Measurements from ENCODE around the gene BIRC7.

The BIRC7 gene

DNA sequence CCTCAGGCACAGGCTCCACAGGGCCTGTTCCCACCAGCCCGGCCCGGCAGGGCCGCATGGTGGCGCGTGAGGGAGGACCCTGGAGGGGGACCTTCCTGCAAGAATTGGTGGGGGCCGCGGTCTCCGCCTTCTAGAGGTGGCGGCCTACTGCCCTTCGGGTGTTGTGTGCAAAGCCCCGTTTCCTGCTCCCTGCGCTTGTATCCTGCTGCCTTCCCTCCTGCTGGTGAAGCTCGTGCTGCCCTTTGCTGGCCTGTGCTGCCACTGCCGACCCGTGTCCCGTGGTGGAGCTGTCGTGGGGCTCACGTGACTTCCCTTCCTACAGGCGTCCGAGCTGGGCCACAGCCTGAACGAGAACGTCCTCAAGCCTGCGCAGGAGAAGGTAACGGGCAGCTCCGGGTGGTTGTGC lies 48.8 kb downstream of the BIRC7 start:
- Histone ChIP-seq H3K36me3 (ENCODE audit: control insufficient read depth in 5 of 5, insufficient read depth in 5 of 5, low read length in 5 of 5) (peaks cover 0 to 93% (median 82%) of the 10 kb centered on the region in 5 donors), H3K4me3 (ENCODE audit: low read depth in 1 of 5, low read length in 5 of 5) (no peak overlapping the region), H3K9ac (ENCODE audit: low read length in 5 of 5) (no peak overlapping the region), H3K9me3 (ENCODE audit: control insufficient read depth in 5 of 5, low read length in 5 of 5) (no peaks in the 10 kb centered on the region), H3K27me3 (ENCODE audit: control insufficient read depth in 5 of 5, insufficient read depth in 4 of 5, low read length in 5 of 5) (no peaks in the 10 kb centered on the region), H3K4me1 (ENCODE audit: control insufficient read depth in 5 of 5, insufficient read depth in 5 of 5, low read length in 5 of 5) (peaks cover 0 to 6% (median 5%) of the 10 kb centered on the region in 5 donors), H3K27ac (ENCODE audit: low read depth, low read length) (no peak overlapping the region)

GRCh38 chr20:63284981-63285524 lies 49.3 kb downstream of the BIRC7 start:
- no peaks in the 10 kb centered on the region for H3K27me3 ChIP-seq (ENCODE audit: control insufficient read depth in 5 of 5, insufficient read depth in 4 of 5, low read length in 5 of 5)
- peaks cover 0 to 90% (median 80%) of the 10 kb centered on the region in 5 donors for H3K36me3 ChIP-seq (ENCODE audit: control insufficient read depth in 5 of 5, insufficient read depth in 5 of 5, low read length in 5 of 5)
- no peak overlapping the region for H3K4me3 ChIP-seq (ENCODE audit: low read depth in 1 of 5, low read length in 5 of 5)
- no peak overlapping the region for H3K27ac ChIP-seq (ENCODE audit: low read depth, low read length)
- peaks cover 0 to 6% (median 5%) of the 10 kb centered on the region in 5 donors for H3K4me1 ChIP-seq (ENCODE audit: control insufficient read depth in 5 of 5, insufficient read depth in 5 of 5, low read length in 5 of 5)
- no peak overlapping the region for H3K9ac ChIP-seq (ENCODE audit: low read length in 5 of 5)
- H3K9me3 ChIP-seq (ENCODE audit: control insufficient read depth in 5 of 5, low read length in 5 of 5): no peaks in the 10 kb centered on the region

GRCh38 chr20:63285636-63286615 lies 50.2 kb downstream of the BIRC7 start:
- peaks cover 0 to 5% (median 4%) of the 10 kb centered on the region in 5 donors for H3K4me1 ChIP-seq (ENCODE audit: control insufficient read depth in 5 of 5, insufficient read depth in 5 of 5, low read length in 5 of 5)
- no peak overlapping the region for H3K27ac ChIP-seq (ENCODE audit: low read depth, low read length)
- H3K9ac ChIP-seq (ENCODE audit: low read length in 5 of 5): no peak overlapping the region
- H3K9me3 ChIP-seq (ENCODE audit: control insufficient read depth in 5 of 5, low read length in 5 of 5): no peaks in the 10 kb centered on the region
- peaks cover 0 to 82% (median 75%) of the 10 kb centered on the region in 5 donors for H3K36me3 ChIP-seq (ENCODE audit: control insufficient read depth in 5 of 5, insufficient read depth in 5 of 5, low read length in 5 of 5)
- no peak overlapping the region for H3K4me3 ChIP-seq (ENCODE audit: low read depth in 1 of 5, low read length in 5 of 5)
- H3K27me3 ChIP-seq (ENCODE audit: control insufficient read depth in 5 of 5, insufficient read depth in 4 of 5, low read length in 5 of 5): peaks cover 0 to 4% (median 3%) of the 10 kb centered on the region in 5 donors

DNA sequence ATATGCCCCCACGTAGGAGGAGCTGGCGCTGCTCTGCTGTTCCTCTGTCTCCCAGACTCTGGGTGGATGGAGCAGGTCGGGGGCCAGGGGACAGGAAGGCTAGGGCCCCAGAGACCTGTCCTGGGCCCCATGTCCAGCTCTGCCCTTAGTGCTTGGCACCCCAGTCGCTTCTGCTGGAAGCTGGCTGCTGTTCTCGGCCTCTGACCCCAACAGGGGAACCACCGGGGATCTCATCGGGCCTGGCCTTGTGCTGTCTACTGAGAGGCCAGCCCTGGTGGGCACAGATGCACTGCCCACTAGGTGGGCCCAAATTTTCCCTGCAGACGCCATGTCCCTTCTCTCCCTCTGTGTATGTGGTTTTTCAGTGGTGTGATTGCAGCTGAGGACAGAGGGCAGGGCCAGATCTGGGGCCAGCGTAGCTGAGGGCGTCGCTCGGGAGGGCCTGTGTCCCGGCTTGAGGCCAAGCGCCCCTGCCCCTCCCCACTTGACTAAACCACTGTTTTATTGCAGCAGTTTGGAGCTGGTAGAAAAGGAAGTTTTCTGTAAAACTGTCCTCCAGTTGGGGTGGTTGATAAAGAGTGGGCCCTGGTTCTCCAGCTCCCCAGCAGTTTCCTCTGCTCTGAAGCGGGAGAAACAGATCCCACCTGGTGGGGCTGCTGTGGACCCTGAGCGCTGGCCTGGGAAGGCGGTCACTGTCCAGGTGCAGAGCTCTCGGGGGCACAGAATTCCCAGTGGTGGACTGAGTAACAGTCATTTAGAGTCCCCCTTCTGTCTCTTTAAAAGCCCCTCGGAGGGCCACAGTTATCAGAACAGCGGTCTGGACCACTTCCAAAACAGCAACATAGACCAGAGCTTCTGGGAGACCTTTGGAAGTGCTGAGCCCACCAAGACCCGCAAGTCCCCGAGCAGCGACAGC lies 51.3 kb downstream of the BIRC7 start:
- H3K27ac ChIP-seq (ENCODE audit: low read depth, low read length): no peak overlapping the region
- no peaks in the 10 kb centered on the region for H3K9me3 ChIP-seq (ENCODE audit: control insufficient read depth in 5 of 5, low read length in 5 of 5)
- H3K9ac ChIP-seq (ENCODE audit: low read length in 5 of 5): no peak overlapping the region
- peaks cover 0 to 2% (median 0%) of the 10 kb centered on the region in 5 donors for H3K4me1 ChIP-seq (ENCODE audit: control insufficient read depth in 5 of 5, insufficient read depth in 5 of 5, low read length in 5 of 5)
- H3K4me3 ChIP-seq (ENCODE audit: low read depth in 1 of 5, low read length in 5 of 5): no peak overlapping the region
- peaks cover 2 to 12% (median 8%) of the 10 kb centered on the region in 5 donors for H3K27me3 ChIP-seq (ENCODE audit: control insufficient read depth in 5 of 5, insufficient read depth in 4 of 5, low read length in 5 of 5)
- peaks cover 0 to 71% (median 67%) of the 10 kb centered on the region in 5 donors for H3K36me3 ChIP-seq (ENCODE audit: control insufficient read depth in 5 of 5, insufficient read depth in 5 of 5, low read length in 5 of 5)

DNA sequence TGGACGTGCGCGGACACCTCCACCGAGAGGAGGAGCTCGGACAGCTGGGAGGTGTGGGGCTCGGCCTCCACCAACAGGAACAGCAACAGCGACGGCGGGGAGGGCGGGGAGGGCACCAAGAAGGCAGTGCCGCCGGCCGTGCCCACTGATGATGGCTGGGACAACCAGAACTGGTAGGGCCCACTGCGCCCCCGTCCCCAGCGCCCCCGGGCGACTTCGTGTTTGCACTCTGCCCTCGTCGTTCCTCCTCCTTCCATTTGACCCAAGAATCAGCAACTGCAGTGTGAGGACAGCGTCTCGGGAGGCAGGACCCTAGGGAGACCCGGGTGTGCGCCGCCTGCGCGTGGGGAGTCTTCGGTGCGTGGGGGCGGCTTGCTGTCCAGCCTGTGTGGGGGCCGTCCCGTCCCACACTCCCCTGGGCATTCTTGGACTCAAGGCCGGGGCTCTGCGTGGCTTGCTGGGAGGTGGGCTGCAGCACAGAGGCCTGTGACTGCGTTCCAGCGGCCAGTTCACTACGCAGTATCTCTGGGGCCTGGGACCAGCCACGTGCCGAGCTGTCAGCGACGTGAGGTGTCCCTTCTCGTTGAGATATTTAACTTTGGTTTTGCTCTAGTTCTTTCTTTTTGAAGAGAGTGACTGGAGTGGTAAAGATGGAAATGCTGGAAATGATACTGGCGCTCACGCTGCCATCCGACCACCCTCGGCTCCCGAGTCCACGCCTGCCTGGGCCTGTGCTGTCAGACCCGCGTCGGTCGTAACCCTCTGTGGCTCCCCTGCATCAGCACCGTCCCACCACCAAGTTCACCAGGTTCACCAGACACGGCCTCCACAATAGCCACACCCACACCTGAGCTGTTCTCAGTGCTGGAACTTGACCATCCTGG lies 52.2 kb downstream of the BIRC7 start:
- H3K27me3 ChIP-seq (ENCODE audit: control insufficient read depth in 5 of 5, insufficient read depth in 4 of 5, low read length in 5 of 5): peaks cover 10 to 21% (median 16%) of the 10 kb centered on the region in 5 donors

DNA sequence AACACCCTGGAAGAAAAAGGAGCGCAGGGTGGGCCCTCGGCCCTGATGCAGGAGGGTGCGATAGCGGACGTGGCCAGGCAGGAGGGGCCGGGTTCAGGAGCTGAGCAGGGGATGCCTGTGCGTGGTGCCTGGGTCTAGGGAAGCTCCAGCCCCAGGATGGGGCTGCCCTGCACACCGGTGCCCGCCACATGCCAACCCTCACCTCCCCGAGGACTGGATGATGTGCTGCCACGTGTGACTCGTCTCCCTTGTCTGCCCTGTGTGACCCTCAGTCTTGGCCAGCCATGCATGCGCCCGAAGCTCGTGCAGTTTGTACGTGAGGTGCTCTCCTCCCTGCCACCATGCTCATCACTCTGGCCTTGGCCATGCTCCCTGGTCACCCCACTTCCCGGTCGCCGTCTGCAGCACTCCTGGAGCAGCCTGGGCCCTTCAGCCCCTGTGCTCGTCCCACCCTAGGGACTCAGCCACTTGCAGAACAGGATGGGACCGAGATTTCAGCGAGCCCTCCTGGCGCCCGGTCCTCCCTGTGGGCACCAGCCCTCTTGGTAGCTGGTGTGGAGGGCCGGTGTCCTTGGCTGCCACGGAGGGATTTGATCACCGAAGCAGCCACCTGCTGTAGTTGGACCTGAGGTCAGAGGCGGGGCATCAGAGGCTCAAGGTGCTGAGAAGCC lies 53.0 kb downstream of the BIRC7 start:
- H3K4me3 ChIP-seq (ENCODE audit: low read depth in 1 of 5, low read length in 5 of 5): no peak overlapping the region
- H3K27ac ChIP-seq (ENCODE audit: low read depth, low read length): no peak overlapping the region
- H3K27me3 ChIP-seq (ENCODE audit: control insufficient read depth in 5 of 5, insufficient read depth in 4 of 5, low read length in 5 of 5): peaks cover 16 to 25% (median 22%) of the 10 kb centered on the region in 5 donors
- no peak overlapping the region for H3K9ac ChIP-seq (ENCODE audit: low read length in 5 of 5)
- H3K4me1 ChIP-seq (ENCODE audit: control insufficient read depth in 5 of 5, insufficient read depth in 5 of 5, low read length in 5 of 5): peaks cover 0 to 2% (median 0%) of the 10 kb centered on the region in 5 donors
- peaks cover 0 to 55% (median 51%) of the 10 kb centered on the region in 5 donors for H3K36me3 ChIP-seq (ENCODE audit: control insufficient read depth in 5 of 5, insufficient read depth in 5 of 5, low read length in 5 of 5)
- H3K9me3 ChIP-seq (ENCODE audit: control insufficient read depth in 5 of 5, low read length in 5 of 5): no peaks in the 10 kb centered on the region

More for the DNA sequence above, 52.2 kb downstream of the BIRC7 start:
- no peak overlapping the region for H3K9ac ChIP-seq (ENCODE audit: low read length in 5 of 5)
- peaks cover 0 to 62% (median 59%) of the 10 kb centered on the region in 5 donors for H3K36me3 ChIP-seq (ENCODE audit: control insufficient read depth in 5 of 5, insufficient read depth in 5 of 5, low read length in 5 of 5)
- H3K4me1 ChIP-seq (ENCODE audit: control insufficient read depth in 5 of 5, insufficient read depth in 5 of 5, low read length in 5 of 5): peaks cover 0 to 2% (median 0%) of the 10 kb centered on the region in 5 donors
- no peaks in the 10 kb centered on the region for H3K9me3 ChIP-seq (ENCODE audit: control insufficient read depth in 5 of 5, low read length in 5 of 5)
- no peak overlapping the region for H3K27ac ChIP-seq (ENCODE audit: low read depth, low read length)
- no peak overlapping the region for H3K4me3 ChIP-seq (ENCODE audit: low read depth in 1 of 5, low read length in 5 of 5)

- peaks cover 20 to 29% (median 26%) of the 10 kb centered on the region in 5 donors for H3K27me3 ChIP-seq (ENCODE audit: control insufficient read depth in 5 of 5, insufficient read depth in 4 of 5, low read length in 5 of 5)
- H3K9ac ChIP-seq (ENCODE audit: low read length in 5 of 5): no peak overlapping the region
- peaks cover 0 to 47% (median 45%) of the 10 kb centered on the region in 5 donors for H3K36me3 ChIP-seq (ENCODE audit: control insufficient read depth in 5 of 5, insufficient read depth in 5 of 5, low read length in 5 of 5)
- no peak overlapping the region for H3K27ac ChIP-seq (ENCODE audit: low read depth, low read length)
- H3K9me3 ChIP-seq (ENCODE audit: control insufficient read depth in 5 of 5, low read length in 5 of 5): no peaks in the 10 kb centered on the region
- no peaks in the 10 kb centered on the region for H3K4me1 ChIP-seq (ENCODE audit: control insufficient read depth in 5 of 5, insufficient read depth in 5 of 5, low read length in 5 of 5)
- no peak overlapping the region for H3K4me3 ChIP-seq (ENCODE audit: low read depth in 1 of 5, low read length in 5 of 5)
Measured at GRCh38 chr20:63289311-63290135, 53.8 kb downstream of the BIRC7 start.

Data from subcutaneous abdominal adipose tissue (tissue), 5 donors.